Muscle layer of duodenum (tissue), 2 donors: Measurements from ENCODE around the gene AQP3.

Experiments used
- H3K27ac ChIP-seq: one replicate; pipeline ENCODE4 v1.7.0; 2013; ENCODE audit warnings: mild to moderate bottlenecking, low read length
- H3K27me3 ChIP-seq: one replicate; pipeline ENCODE4 v1.7.0; 2013; ENCODE audit warnings: low read depth, mild to moderate bottlenecking, control low read depth, low read length
- H3K36me3 ChIP-seq, 2 donors: one replicate each; pipeline ENCODE4 v1.7.0; 2013; ENCODE audit warnings: low read length in 2 of 2, control low read depth in 1 of 2, mild to moderate bottlenecking in 1 of 2; ENCODE audit not compliant: insufficient read depth in 2 of 2, control insufficient read depth in 1 of 2
- H3K4me1 ChIP-seq, 2 donors: one replicate each; pipeline ENCODE4 v1.7.0; 2013; ENCODE audit warnings: low read length in 2 of 2, mild to moderate bottlenecking in 2 of 2, control low read depth in 1 of 2, moderate library complexity in 1 of 2; ENCODE audit not compliant: insufficient read depth in 2 of 2, control insufficient read depth in 1 of 2
- H3K4me3 ChIP-seq, 2 donors: one replicate each; pipeline ENCODE4 v1.7.0; 2013; ENCODE audit warnings: low read length in 2 of 2, low read depth in 1 of 2, mild to moderate bottlenecking in 1 of 2
- H3K9me3 ChIP-seq, 2 donors: one replicate each; pipeline ENCODE4 v1.7.0; 2013; ENCODE audit warnings: low read length in 2 of 2, control low read depth in 1 of 2, mild to moderate bottlenecking in 1 of 2; ENCODE audit not compliant: control insufficient read depth in 1 of 2
- donor health status: healthy.

The AQP3 gene

DNA sequence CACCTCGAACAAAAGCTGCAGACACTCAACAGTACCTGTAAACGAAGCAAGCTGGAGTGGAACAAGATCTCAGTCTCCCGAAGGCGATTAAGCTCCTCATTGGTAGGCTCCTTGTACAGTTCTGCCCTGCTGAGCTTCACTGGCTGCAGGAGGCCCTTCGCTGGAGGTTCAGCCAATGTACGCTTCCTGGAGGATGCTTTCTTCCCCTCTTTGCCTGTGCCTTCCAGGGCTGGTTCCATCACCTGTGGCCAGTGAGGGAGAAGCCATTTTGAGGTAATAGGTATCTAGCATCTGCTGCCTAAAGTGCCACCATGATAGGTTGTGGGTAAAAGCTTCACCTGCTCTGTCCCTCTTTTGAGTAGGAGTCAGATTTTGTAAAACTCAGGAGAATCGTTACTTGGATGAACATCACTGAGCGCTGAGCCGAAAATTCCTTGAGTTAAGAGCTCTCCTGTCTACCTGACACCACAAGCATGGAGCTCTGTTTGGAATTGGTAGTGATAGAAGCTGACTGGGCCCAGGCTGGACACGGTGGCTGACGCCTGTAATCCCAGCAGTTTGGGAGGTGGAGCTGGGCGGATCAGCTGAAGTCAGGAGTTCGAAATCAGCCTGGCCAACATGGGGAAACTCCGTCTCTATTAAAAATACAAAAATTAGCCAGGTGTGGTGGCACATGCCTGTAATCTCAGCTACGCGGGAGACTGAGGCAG, 24.9 kb upstream of the AQP3 start:
- H3K27ac ChIP-seq = no peak overlapping the region
- peaks cover 40 to 48% of the 10 kb centered on the region in 2 donors for H3K36me3 ChIP-seq

DNA sequence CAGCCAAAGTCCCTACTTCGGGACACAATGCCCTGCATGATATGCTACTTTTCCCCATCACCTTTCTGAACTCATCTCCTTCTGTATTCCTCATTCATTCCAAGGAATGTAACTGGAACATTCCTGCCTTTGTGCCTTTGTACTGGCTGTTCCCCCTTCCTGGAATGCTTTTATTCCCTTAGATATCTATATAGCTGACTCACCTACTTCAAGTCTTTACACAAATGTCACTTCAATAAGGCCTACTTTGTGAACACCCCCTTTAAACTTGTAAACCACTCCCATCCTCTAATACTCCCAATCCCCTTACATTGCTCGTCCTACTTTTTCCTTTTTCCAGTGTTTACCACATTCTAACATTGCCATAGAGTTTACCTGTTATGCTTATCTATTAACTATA, 24.0 kb upstream of the AQP3 start:
- Histone ChIP-seq H3K9me3 (no peaks in the 10 kb centered on the region), H3K36me3 (peaks cover 49 to 57% of the 10 kb centered on the region in 2 donors), H3K4me3 (no peak overlapping the region), H3K27ac (no peak overlapping the region), H3K4me1 (peaks cover 7 to 17% of the 10 kb centered on the region in 2 donors), H3K27me3 (no peaks in the 10 kb centered on the region)

More for the DNA sequence above, 24.9 kb upstream of the AQP3 start:
- Histone ChIP-seq H3K9me3 (no peaks in the 10 kb centered on the region), H3K4me1 (peaks cover 7 to 17% of the 10 kb centered on the region in 2 donors), H3K27me3 (no peaks in the 10 kb centered on the region), H3K4me3 (peak overlapping the region; percentile 95 to 100)

DNA sequence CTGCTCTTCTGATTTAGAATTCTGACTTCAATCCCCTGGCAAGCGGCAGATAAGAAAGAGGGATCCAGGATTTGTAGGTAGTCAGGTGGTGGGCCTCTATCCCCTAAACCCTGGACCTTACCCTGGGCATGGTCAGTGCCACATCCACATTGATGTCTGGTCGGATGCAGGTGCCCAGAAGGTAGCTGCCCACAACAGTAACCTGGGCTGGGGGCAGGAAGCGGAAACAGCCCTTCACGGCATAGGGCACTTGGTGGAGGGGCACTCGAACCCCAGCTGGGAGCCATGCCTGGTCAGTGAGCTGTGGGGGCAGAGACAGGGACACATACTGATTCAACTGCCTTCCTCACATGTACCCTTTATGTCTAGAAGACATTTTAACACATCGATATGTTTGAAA, 22.5 kb upstream of the AQP3 start:
- Histone ChIP-seq H3K27ac (no peak overlapping the region), H3K9me3 (no peaks in the 10 kb centered on the region), H3K36me3 (peaks cover 63 to 72% of the 10 kb centered on the region in 2 donors)

DNA sequence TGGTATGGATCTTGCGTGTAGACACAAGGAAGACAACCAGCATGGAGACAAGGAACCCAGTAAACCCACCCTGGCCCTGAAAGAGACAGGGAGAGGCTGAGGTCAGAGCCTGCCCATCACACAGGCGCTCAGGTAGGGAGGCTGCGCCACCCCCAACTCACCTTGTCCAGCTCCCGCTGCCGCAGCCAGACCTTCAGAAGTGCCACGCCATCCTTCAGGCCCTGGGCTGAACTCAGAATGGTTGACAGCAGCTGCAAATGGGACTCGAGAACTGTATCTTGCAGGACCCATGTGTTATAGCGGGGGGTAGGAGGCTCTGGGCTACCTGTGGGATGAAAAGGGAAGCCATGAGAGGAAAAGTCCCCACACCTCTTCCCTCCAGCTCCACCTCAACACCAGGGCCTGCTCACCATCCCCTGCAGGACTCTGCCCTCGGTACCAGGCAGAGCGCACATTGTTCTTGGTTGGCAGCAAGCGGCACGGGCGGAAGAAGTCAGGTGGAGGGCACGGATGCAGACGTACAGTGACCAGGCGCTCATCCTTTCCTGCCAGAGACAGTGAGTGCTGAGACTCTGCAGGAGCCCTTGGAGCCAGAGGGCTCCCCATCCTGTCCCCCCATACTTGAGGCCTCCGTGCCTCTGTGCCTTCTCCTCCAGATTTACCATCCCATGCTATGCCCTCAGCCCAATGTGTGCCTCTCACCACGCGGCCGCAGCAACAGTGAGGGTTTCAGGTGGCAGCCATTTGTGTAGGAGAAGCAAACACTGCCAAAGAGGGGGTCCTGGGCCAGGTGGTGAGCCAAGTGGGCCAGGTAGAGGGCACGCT, 21.6 kb upstream of the AQP3 start:
- Histone ChIP-seq H3K4me1 (peaks cover 7 to 17% of the 10 kb centered on the region in 2 donors), H3K4me3 (no peak overlapping the region), H3K36me3 (peaks cover 72 to 81% of the 10 kb centered on the region in 2 donors), H3K27ac (no peak overlapping the region), H3K27me3 (no peaks in the 10 kb centered on the region), H3K9me3 (no peaks in the 10 kb centered on the region)

More for the DNA sequence above, 22.5 kb upstream of the AQP3 start:
- H3K4me3 ChIP-seq = no peak overlapping the region
- H3K4me1 ChIP-seq = peaks cover 7 to 17% of the 10 kb centered on the region in 2 donors
- no peaks in the 10 kb centered on the region for H3K27me3 ChIP-seq

DNA sequence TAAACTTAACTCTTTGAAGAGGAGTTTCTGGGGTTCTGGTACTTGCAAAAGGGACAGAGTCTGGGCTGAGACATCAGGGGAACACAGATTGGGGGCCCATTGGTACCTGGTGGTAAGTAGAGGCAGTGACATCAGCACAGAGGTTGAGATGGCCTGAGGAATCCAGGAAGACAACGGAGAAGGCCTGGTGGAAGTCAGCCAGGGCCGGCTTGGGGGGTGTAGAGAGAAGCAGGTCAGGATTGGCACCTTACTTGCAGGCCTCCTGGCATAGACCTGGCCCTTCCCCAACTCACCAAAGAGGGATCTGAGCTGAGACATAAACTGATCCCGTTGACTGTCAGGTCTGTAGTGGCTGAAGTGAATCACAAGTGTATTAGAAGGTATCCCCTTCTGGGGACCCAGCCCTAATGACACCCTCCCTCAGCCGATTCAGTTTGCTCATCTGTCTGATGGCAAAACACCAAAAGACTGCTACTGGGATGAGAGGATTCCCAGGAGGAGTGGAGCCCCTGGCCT, 20.9 kb upstream of the AQP3 start:
- Histone ChIP-seq H3K27ac (no peak overlapping the region), H3K4me1 (peaks cover 7 to 14% of the 10 kb centered on the region in 2 donors), H3K4me3 (no peak overlapping the region), H3K9me3 (no peaks in the 10 kb centered on the region), H3K36me3 (peaks cover 79 to 88% of the 10 kb centered on the region in 2 donors), H3K27me3 (no peaks in the 10 kb centered on the region)

DNA sequence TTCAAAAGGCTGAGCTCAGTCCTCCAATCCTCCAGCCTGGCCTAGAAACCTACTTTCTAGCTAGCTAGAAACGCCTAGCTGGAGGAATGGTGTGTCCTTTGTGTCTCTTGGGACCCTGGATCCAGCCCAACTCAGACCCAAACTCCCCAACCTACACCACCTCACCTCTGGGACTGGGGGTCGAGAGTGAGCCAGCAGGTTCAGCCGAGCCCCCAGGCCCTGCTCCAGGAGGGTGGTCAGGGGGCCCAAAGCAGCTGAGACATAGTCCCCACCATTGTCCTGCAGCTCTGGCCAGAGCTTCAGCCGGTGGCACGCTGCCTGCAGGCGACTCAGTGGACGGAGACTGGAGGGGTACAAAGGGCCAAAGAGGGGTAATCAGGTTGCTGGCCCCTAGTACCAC, 20.1 kb upstream of the AQP3 start:
- Histone ChIP-seq H3K4me3 (no peak overlapping the region), H3K27ac (no peak overlapping the region), H3K9me3 (no peaks in the 10 kb centered on the region), H3K4me1 (peaks cover 7% of the 10 kb centered on the region in 2 donors), H3K27me3 (no peaks in the 10 kb centered on the region), H3K36me3 (peaks cover 85 to 96% of the 10 kb centered on the region in 2 donors)

DNA sequence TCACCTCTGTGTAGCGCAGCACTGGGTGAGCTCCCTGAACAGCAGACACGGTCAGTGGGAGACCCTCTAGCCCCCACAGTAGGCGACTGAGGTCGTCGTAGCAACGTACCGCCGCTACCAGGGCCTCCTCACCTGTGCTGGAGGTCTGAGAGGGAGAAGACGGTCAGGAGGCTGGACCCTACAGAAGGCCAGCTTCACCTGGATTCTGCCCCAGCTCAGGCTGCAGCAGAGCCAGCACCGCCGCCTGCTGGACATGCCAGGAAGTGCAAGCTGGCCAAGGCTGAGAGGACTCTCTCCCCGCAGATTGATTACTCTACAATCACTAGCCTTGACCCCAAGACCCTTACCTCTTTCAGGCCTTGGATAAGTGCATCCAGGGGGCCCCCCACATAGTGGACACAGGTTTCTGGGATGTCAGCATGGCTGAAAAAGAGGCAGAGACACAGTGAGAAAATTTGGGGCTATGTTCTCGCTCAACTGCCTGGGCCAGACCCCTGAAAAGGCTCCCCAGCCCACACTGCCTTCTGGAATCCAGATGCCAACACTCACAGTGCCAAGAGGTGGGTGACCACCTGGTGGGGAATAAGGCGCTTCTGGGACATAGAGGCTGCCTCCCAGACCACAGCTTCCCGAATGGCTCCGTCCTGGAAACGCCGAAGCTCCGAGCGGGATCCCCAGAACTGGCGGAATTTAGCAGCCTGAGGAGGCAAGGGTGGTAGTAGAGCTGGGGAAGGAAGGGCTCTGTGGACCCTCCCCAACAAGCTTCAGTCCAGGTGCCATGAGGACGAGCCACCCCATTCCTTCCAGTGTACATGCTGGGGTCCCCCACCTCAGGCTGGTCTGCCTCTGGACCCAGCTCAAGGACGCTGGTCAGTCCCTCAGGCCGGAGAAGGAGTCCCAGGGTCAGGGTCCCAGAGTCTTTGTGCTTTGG, 19.4 kb upstream of the AQP3 start:
- H3K4me1 ChIP-seq = no peaks in the 10 kb centered on the region
- H3K4me3 ChIP-seq = no peak overlapping the region
- no peak overlapping the region for H3K27ac ChIP-seq
- H3K27me3 ChIP-seq = no peaks in the 10 kb centered on the region
- peaks cover 86 to 97% of the 10 kb centered on the region in 2 donors for H3K36me3 ChIP-seq
- H3K9me3 ChIP-seq = no peaks in the 10 kb centered on the region

DNA sequence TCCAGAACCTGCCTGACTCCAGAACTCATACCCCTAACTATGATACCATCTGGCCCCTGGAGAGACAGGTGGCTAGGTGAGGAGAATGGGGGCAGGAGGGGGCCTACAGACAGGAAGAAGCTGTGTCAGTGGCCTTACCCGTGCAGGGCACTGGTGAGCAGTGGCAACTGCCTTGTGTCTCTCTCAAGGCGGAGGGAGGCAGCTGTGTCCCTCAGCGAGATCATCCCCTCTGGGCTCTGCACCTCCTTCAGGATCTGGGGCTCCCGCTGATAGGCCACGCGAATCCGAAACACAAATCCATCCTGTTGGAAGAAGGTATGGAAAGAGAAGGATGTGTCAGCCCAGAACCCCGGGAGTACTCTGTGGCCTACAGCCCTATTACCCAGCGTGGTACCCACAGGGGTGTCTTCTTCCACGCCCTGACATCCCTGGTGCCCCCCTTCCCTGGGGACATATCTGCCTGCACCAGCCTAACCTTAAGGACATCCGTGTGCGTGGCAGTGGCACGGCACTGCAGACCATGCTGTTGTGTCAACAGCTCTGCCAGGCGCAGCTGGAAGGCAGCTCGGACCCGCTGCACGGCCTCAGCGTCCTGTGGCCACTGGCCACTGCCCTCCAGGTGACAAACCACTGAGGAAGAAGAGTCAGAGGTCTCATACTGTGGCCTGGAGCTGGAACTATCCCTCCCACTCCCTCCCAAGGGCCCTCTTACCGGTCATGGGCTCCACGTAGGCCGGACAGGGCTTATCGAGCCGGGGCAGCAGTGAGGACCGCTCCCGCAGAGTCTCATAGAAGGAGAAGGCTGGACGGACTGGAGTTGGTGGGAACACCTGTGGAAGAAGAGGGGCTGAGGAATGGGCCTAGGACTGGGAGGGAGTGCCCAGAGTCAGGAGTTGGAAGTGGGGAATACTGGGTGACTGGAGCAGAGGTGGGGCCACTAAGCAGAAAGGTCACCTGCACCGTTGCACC, 18.5 kb upstream of the AQP3 start:
- Histone ChIP-seq H3K9me3 (no peaks in the 10 kb centered on the region), H3K36me3 (peaks cover 86 to 97% of the 10 kb centered on the region in 2 donors), H3K4me1 (no peaks in the 10 kb centered on the region), H3K4me3 (no peak overlapping the region), H3K27me3 (no peaks in the 10 kb centered on the region), H3K27ac (no peak overlapping the region)

DNA sequence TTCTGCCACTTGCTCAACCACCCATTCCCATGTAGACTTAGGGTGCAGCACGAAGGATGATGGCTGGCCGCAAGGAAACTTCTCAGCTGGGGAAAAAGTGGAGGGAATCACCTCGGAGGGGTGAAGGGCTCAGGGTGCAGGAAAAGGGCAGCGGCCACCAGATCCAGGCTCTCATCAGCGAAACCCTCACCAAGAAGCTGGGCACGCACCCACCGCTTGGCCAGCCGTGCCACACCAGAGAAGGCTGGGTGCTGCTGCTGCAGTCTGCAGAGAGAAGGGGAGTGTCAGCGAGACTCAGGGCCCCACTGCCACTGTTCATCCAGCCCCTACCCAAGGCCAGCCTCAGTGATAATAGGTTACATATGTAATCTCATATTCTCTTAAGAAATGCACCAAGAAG, 17.7 kb upstream of the AQP3 start:
- Histone ChIP-seq H3K9me3 (no peaks in the 10 kb centered on the region), H3K27me3 (no peaks in the 10 kb centered on the region), H3K36me3 (peaks cover 93 to 94% of the 10 kb centered on the region in 2 donors), H3K27ac (no peak overlapping the region), H3K4me3 (no peak overlapping the region), H3K4me1 (no peaks in the 10 kb centered on the region)

DNA sequence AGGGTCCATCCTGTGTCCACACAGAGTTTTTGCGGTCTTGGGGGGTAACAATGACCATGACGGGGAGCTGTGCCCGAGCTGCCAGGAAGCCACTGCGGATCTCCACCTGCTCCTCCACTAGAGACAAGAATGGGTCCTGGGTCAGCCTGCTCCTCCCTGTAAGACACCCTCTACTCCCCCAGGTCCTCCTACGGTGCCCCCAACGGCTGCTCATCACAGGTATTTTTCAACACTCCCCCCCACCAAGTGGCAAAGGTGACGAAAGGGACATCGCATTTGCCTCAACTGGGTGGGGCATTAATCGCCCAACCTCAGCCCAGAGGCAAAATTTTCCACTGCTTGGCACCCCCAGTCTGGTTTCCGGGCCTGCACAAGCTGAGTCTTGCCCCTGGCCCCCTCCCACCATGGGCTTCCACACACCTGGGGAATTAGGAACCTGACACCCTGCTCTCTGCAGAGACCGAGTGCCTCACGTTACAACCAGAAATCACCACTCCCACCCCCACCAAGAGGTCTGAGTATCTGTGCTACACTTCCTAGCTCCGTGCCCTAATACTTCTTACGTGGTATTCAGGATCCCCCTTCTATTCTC, 16.7 kb upstream of the AQP3 start:
- no peak overlapping the region for H3K27ac ChIP-seq
- no peaks in the 10 kb centered on the region for H3K4me1 ChIP-seq
- no peaks in the 10 kb centered on the region for H3K27me3 ChIP-seq
- peaks cover 83 to 84% of the 10 kb centered on the region in 2 donors for H3K36me3 ChIP-seq
- no peak overlapping the region for H3K4me3 ChIP-seq
- no peaks in the 10 kb centered on the region for H3K9me3 ChIP-seq
